ENCODE measurements around the gene ZNF541. TPM values are rescaled to one million over a fixed set of nuclear protein-coding genes. Genes with fewer than 3 reads are reported as not detected.

Gene ZNF541
- total RNA-seq, 2 donors from 2014 or later = 0.23 to 13.9 TPM

DNA sequence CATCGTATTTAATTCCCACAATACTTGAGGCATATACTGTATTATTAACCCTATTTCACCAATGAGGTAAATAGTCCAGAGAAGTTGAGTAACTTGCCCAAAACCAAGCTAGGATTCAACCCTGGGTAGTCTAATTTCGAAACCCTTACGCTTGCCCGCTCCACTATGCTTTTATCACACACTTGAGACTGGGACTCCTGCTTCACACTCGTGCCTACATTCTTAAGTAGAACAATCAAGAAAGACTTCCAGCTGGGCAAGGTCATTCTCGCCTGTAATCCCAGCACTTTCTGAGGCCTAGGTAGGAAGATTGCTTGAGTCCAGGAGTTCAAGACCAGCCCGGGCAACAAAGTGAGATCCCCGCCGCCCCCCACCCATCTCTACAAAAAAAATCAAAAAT is 3.6 kb downstream of the ZNF541 start:
- intact Hi-C loops (cut with DNase I) = no loop called here
- no peaks in the 10 kb centered on the region for H3K4me1 ChIP-seq (replicated peaks)
- no peaks in the 10 kb centered on the region for H3K9me3 ChIP-seq
- no peak for DNase-seq (ENCODE audit: low spot score)
- TF ChIP-seq, protein P1, sequence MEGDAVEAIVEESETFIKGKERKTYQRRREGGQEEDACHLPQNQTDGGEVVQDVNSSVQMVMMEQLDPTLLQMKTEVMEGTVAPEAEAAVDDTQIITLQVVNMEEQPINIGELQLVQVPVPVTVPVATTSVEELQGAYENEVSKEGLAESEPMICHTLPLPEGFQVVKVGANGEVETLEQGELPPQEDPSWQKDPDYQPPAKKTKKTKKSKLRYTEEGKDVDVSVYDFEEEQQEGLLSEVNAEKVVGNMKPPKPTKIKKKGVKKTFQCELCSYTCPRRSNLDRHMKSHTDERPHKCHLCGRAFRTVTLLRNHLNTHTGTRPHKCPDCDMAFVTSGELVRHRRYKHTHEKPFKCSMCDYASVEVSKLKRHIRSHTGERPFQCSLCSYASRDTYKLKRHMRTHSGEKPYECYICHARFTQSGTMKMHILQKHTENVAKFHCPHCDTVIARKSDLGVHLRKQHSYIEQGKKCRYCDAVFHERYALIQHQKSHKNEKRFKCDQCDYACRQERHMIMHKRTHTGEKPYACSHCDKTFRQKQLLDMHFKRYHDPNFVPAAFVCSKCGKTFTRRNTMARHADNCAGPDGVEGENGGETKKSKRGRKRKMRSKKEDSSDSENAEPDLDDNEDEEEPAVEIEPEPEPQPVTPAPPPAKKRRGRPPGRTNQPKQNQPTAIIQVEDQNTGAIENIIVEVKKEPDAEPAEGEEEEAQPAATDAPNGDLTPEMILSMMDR (IDR thresholded peaks at IDR 0.05) = no peak
- TF ChIP-seq POLR2AphosphoS5 (IDR thresholded peaks at IDR 0.05) (no peak), POLR2A (IDR thresholded peaks at IDR 0.05) (no peak)
- H3K4me3 ChIP-seq = no peak overlapping the region
- 85% methylated on average over 9 of the region's 9 CpGs for WGBS
- no peaks in the 10 kb centered on the region for H3K36me3 ChIP-seq
- H3K27ac ChIP-seq = no peak overlapping the region
- no peaks in the 10 kb centered on the region for H3K27me3 ChIP-seq (replicated peaks; ENCODE audit: insufficient read depth)

DNA sequence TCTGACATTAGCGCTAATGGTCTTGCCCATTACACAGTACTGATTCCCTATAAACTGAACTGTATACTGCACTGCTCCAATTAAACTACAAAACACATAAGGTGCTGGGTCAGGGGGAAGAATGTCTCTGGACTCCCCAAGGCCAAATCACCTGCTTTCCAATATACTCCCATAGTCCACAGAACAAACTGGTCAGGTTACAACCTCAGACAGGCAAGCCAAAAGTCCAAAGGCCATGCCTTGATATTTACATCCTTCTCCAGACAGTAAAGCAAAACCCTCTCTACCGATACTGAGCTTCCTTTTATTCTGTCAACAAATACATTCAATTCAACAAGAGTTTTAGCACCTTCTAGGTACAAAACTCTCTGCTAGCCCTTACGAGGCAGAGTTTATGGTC is 8.9 kb downstream of the ZNF541 start:
- Histone ChIP-seq H3K4me1 (replicated peaks) (no peaks in the 10 kb centered on the region), H3K27me3 (replicated peaks; ENCODE audit: insufficient read depth) (no peaks in the 10 kb centered on the region), H3K4me3 (no peak overlapping the region), H3K36me3 (no peaks in the 10 kb centered on the region), H3K9me3 (no peaks in the 10 kb centered on the region), H3K27ac (no peak overlapping the region)
- DNase-seq (ENCODE audit: low spot score) = no peak
- TF ChIP-seq, protein P1 (IDR thresholded peaks at IDR 0.05) = no peak
- TF ChIP-seq POLR2A (IDR thresholded peaks at IDR 0.05) = no peak
- TF ChIP-seq POLR2AphosphoS5 (IDR thresholded peaks at IDR 0.05) = no peak
- intact Hi-C loops (cut with DNase I) = no loop called here
- WGBS = 58% methylated on average over 3 of the region's 3 CpGs

DNA sequence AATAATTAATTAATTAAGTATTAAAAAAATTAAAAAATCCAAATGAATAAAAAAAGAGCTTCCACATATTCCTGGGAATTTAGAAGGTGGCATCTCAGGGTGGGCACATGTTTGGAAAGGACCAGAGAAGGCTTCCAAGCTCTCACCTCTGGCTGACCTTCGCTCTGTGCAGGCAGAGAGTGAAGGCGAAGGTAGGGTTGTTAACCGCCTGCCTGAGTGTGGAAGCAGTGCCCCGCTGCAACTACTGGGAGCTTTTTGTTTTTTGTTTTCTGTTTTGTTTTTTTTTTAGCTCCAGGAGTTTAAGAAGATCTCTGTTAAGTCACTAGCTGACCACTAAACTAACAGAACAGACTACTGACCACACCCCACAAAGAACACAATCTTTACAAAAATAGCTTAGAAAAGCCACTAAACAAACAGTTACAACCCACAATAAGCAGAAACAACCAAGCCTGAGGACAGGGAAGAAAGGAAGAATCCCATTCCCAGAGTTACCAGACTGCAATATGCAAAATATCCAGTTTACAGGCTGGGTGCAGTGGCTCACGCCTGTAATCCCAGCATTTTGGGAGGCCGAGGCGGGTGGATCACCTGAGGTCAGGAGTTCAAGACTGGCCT is 11.4 kb downstream of the ZNF541 start:
- intact Hi-C loops (cut with DNase I) = no loop called here
- no peak for DNase-seq (ENCODE audit: low spot score)
- no peaks in the 10 kb centered on the region for H3K27me3 ChIP-seq (replicated peaks; ENCODE audit: insufficient read depth)
- H3K4me1 ChIP-seq (replicated peaks) = no peaks in the 10 kb centered on the region
- no peak overlapping the region for H3K27ac ChIP-seq
- no peak overlapping the region for H3K4me3 ChIP-seq
- H3K36me3 ChIP-seq = no peaks in the 10 kb centered on the region
- TF ChIP-seq, protein P1 (IDR thresholded peaks at IDR 0.05) = no peak
- no peak for TF ChIP-seq POLR2AphosphoS5 (IDR thresholded peaks at IDR 0.05)
- 92% methylated on average over 7 of the region's 7 CpGs for WGBS
- no peaks in the 10 kb centered on the region for H3K9me3 ChIP-seq

DNA sequence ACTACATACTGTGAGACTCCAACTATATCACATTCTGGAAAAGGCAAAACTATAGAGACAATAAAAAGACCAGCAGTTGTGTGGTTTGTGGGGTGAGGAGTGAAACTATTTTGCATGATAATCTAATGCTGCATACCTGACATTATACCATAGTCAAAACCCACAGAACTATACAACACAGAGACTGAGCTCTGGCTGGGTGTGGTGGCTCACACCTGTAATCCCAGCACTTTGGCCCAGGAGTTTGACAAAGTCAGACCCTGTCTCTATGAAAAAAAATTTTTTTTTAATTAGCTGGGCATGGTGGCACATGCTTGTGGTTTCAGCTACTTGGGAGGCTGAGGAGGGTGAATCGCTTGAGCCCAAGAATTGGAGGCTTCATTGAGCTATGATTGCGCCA is 11.9 kb downstream of the ZNF541 start:
- no peak overlapping the region for H3K27ac ChIP-seq
- DNase-seq (ENCODE audit: low spot score) = no peak
- H3K4me3 ChIP-seq = no peak overlapping the region
- H3K9me3 ChIP-seq = no peaks in the 10 kb centered on the region
- no peaks in the 10 kb centered on the region for H3K4me1 ChIP-seq (replicated peaks)
- intact Hi-C loops (cut with DNase I) = no loop called here
- TF ChIP-seq, protein P1 (IDR thresholded peaks at IDR 0.05) = no peak
- TF ChIP-seq POLR2A (IDR thresholded peaks at IDR 0.05) = no peak
- TF ChIP-seq POLR2AphosphoS5 (IDR thresholded peaks at IDR 0.05) = no peak
- no peaks in the 10 kb centered on the region for H3K27me3 ChIP-seq (replicated peaks; ENCODE audit: insufficient read depth)
- 90% methylated on average over 2 of the region's 2 CpGs for WGBS
- no peaks in the 10 kb centered on the region for H3K36me3 ChIP-seq

DNA sequence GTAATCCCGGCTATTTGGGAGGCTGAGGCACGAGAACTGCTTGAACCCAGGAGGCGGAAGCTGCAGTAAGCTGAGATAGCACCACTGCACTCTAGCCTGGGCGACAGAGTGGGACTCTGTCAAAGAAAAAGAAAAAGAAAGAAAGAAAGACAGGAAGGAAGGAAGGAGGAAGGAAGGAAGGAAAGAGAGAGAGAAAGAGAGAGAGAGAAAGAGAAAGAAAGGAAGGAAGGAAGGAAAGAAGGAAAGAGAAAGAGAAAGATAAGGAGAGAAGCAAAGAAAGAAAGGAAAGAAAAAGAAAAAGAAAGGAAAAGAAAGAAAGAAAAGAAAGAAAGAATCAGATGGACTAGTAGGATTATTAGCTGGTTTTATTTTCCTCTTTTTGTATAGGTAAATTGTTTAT is 22.8 kb downstream of the ZNF541 start:
- TF ChIP-seq POLR2AphosphoS5 (IDR thresholded peaks at IDR 0.05) (no peak), POLR2A (IDR thresholded peaks at IDR 0.05) (no peak)
- TF ChIP-seq, protein P1 (IDR thresholded peaks at IDR 0.05) = no peak
- H3K27ac ChIP-seq = no peak overlapping the region
- 86% methylated on average over 4 of the region's 4 CpGs for WGBS
- no peaks in the 10 kb centered on the region for H3K4me1 ChIP-seq (replicated peaks)
- no peaks in the 10 kb centered on the region for H3K36me3 ChIP-seq
- H3K27me3 ChIP-seq (replicated peaks; ENCODE audit: insufficient read depth) = peaks cover 3% of the 10 kb centered on the region
- DNase-seq (ENCODE audit: low spot score) = no peak
- H3K9me3 ChIP-seq = no peaks in the 10 kb centered on the region
- no peak overlapping the region for H3K4me3 ChIP-seq
- intact Hi-C loops (cut with DNase I) = no loop called here

Measured in prostate gland (tissue), 2 donors.